Hippocampal formation (tissue), 2 donors: ENCODE measurements around the gene MAG.

ENCODE experiments used
- DNase-seq, 2 donors: peaks; one replicate each; lab custom pipeline; 2025; lab: John Stamatoyannopoulos, UW

The MAG gene

GRCh38 chr19:35362261-35363000, 70.5 kb downstream of the MAG start:
- no peak for DNase-seq

- no peak for DNase-seq
Measured at GRCh38 chr19:35363001-35363590, 71.1 kb downstream of the MAG start.
